Suppressor macrophage (primary cell): Measurements from ENCODE around the gene NPY.
"Not testable (repeated sequence)": the region's sequence is repeated elsewhere in the genome, so short reads cannot be mapped to it uniquely, and the experiment has no call there.

Experiments used
- DNase-seq, 4 experiments: peaks; one replicate each; pipeline ENCODE4 v3.0.0-alpha.2; 2020 to 2022
- total RNA-seq, 17 experiments: gene quantifications; one replicate each; lab custom pipeline; 2026; ENCODE audit warnings: mixed read lengths in 6 of 17, inconsistent platforms in 3 of 17; lab: John Stamatoyannopoulos, UW

NPY gene
- total RNA-seq: 0 to 0.66 (median 0) reads per million in 17 experiments

DNA sequence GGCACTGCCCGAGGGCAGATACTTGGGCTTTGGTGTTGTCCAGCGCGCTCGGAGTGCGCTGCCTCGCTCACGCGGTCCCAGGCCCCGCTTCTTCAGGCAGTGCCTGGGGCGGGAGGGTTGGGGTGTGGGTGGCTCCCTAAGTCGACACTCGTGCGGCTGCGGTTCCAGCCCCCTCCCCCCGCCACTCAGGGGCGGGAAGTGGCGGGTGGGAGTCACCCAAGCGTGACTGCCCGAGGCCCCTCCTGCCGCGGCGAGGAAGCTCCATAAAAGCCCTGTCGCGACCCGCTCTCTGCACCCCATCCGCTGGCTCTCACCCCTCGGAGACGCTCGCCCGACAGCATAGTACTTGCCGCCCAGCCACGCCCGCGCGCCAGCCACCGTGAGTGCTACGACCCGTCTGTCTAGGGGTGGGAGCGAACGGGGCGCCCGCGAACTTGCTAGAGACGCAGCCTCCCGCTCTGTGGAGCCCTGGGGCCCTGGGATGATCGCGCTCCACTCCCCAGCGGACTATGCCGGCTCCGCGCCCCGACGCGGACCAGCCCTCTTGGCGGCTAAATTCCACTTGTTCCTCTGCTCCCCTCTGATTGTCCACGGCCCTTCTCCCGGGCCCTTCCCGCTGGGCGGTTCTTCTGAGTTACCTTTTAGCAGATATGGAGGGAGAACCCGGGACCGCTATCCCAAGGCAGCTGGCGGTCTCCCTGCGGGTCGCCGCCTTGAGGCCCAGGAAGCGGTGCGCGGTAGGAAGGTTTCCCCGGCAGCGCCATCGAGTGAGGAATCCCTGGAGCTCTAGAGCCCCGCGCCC is at the start of gene NPY:
Gene NPY, plus strand, starts transcription at position 294 of the 802 bp plus-strand sequence. CDS start 1,051 bp downstream, outside the sequence.
- DNase-seq: no peak

- DNase-seq: no peak
These were observed 44.7 kb upstream of the NPY start for GRCh38 chr7:24239260-24239659.

DNA sequence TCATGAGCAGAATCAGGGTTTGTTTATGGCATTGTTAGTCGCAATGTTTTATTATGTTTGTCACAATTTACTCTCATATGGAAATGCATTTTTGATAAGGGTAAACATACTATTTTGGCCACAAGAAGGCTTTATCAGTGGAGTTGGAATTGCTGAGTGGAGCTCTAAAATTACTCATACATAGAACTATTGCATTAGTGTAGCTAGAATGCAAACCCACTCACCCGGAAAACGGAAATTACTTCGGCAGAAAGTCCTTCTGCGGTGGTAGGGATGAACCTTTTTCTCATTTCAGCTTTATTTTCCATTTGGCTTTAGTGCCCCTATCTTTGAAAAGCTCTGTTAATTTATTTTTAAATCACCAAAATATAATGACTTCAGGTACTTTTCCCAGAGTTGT is 42.8 kb upstream of the NPY start:
- DNase-seq: no peak

GRCh38 chr7:24244554-24244953 is 39.4 kb upstream of the NPY start:
- no peak for DNase-seq

DNA sequence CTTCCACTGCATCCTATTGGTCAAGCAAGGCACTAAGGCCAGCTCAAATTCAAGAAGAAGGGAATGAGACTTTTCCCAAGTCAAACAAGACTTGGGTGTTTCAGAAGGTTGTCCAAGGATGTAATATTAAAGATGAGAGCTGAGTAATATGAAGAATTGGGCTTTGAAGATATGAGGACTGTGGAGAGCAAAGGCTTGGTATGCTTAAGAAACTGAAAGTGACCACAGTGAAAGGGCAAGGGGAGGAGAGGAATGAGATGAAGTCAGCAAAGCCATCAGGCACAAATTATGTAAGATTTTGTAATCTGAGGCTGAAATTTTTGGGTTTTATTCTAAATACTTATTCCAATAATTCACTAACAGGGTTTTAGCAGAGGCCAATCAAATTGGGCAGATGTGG is 38.6 kb upstream of the NPY start:
- DNase-seq: no peak

GRCh38 chr7:24249266-24249665 is 34.7 kb upstream of the NPY start:
- DNase-seq: no peak

DNA sequence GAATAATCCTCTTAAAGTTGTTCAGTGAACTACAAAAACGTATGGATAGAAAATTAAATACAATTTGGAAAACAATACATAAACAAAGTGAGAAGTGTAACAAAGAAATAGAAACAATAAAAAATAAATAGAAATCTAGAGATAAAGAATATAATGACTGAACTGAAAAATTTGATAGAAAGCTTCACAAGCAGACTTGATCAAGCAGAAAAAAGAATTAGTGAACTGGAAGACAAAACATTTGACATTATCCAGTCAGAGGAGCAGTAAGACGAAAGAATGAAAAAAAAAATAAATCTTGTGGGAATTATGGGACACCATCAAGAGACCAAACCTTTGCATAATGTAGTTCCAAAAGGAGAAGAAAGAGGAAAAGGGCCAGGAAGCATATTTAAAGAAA is 32.4 kb upstream of the NPY start:
- DNase-seq: no peak

- peak in 2 of 4 experiments; percentile 8 to 19 for DNase-seq
These were observed 28.9 kb upstream of the NPY start for GRCh38 chr7:24255139-24255538.

- not testable (repeated sequence) for DNase-seq
These were observed 25.7 kb upstream of the NPY start for GRCh38 chr7:24258324-24258723.

DNA sequence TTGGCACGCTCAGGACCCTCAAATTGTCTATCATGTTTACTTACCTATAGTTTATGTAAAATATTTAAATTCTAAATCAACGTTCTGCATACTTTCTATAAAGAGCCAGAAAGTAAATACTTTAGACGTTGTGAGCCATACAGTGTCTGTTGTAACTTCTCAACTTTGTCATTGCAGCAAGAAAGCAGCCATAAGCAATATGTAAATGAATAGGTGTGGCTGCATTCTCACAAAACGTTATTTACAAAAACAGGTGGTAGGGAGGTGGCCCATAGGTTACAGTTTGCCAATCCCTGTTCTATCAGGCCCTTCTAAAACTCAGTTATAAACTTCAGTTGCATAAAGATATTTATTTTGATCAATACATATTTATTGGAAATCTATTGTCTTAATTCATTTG is 12.1 kb upstream of the NPY start:
- no peak for DNase-seq

DNA sequence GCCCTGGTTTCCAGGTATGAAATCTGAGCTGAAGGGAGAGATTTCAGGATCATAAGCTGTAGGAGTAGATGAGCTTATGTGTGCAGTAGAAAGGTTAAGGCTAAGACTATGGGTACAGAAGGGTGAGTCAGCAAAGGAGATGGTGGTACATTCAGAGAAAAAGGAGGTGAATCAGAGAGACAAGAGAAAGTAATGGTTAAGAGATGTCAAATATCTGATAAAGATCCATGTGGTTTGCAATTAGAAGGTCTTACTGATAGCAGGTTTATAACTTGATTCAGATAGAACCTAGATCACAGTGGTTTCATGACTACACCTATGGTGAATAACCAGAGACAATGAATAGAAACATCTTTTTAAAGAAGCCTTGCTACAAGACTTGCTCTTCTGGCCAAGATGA is 4.5 kb upstream of the NPY start:
- DNase-seq: no peak

GRCh38 chr7:24283554-24283896 is 465 bp upstream of the NPY start:
- DNase-seq: no peak

DNA sequence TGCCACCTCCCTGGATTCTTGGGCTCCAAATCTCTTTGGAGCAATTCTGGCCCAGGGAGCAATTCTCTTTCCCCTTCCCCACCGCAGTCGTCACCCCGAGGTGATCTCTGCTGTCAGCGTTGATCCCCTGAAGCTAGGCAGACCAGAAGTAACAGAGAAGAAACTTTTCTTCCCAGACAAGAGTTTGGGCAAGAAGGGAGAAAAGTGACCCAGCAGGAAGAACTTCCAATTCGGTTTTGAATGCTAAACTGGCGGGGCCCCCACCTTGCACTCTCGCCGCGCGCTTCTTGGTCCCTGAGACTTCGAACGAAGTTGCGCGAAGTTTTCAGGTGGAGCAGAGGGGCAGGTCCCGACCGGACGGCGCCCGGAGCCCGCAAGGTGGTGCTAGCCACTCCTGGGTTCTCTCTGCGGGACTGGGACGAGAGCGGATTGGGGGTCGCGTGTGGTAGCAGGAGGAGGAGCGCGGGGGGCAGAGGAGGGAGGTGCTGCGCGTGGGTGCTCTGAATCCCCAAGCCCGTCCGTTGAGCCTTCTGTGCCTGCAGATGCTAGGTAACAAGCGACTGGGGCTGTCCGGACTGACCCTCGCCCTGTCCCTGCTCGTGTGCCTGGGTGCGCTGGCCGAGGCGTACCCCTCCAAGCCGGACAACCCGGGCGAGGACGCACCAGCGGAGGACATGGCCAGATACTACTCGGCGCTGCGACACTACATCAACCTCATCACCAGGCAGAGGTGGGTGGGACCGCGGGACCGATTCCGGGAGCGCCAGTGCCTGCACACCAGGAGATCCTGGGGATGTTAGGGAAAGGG is 913 bp downstream of the NPY start:
- no peak for DNase-seq

- peak; percentile 82 to 93 (median 88) for DNase-seq
These were observed 6.1 kb downstream of the NPY start for GRCh38 chr7:24290004-24290641.

- DNase-seq: no peak
These were observed 7.3 kb downstream of the NPY start for GRCh38 chr7:24291271-24291670.

GRCh38 chr7:24297362-24297761 is 13.4 kb downstream of the NPY start:
- DNase-seq: no peak

- no peak for DNase-seq
These were observed 14.7 kb downstream of the NPY start for GRCh38 chr7:24298696-24299095.

- no peak for DNase-seq
These were observed 15.2 kb downstream of the NPY start for GRCh38 chr7:24299192-24299591.

DNA sequence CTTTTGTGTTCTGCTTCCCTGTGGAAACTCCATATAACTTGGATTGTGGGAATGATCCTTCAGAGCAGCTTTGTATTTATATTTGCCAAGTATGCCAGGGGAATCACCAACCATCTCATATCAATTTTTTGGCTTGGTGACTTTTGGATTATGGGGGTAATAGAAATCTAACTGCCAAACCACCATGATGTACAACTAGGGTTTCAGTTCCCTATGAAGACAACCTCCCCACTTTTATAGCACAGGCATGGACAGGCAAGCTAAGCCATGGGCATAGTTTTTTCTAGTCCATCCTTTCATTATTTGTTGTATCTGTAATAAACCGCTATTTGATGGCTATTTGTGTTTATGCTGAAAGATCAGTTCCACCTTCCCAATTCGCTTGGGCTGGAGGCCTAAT is 17.7 kb downstream of the NPY start:
- DNase-seq: no peak

DNA sequence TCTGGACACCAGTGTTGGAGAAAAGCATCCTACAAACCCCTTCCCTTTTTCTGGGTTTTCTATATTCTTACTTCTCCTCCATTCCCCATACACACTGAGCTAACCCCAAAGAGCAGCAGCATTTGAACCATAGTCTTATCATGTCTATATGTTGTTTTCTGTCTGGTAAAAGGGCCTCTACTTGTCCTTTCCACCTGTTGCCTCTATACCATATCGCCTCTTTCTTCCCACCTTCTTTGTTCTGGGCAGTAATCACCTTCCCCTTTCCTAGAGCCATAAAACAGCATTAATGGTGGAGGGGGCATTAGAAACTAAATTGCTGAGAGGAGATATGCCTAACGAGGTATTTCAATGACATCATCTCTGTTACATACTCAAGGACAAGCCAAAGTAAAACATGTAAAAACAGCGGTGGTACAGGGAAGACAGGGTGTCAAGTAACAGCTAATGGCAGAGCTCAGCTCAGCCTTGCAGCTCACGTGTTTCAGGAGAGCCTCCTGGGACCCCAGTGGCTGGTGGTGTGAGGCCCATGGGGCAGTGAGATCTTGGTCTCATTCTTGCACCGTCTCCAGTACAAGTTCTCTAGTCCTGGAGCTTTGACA is 20.6 kb downstream of the NPY start:
- no peak for DNase-seq

DNA sequence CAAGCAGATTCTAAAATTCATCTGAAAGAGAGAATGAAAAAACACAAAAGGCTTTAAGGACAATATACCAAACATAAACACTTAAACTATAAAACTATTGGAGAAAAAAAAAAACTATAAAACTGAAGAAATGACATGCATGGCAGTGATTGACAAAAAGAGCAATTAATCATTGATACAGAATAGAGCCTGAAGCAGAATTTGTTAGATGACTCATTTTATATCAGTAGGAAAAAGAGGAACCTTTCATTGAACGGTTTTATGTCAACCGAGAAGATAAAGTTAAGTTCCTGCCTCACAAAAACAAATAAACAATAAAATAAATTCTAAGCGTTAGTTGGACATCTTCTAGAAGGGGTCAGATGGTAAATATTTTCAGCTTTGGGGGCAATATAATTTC is 23.3 kb downstream of the NPY start:
- DNase-seq: no peak

- DNase-seq: no peak
These were observed 28.6 kb downstream of the NPY start for GRCh38 chr7:24312588-24312987.

- no peak for DNase-seq
These were observed 29.8 kb downstream of the NPY start for GRCh38 chr7:24313777-24314176.
